Trophoblast cell (in vitro differentiated cells and primary cell): Measurements from ENCODE around the gene LHPP.
A peak's percentile ranks its signal among the peaks of the same experiment; 100 is the strongest.

Experiments
- DNase-seq, 2 donors: peaks; one replicate each; pipeline ENCODE4 v3.0.0-alpha.2; 2016
- H2AFZ ChIP-seq: 2 replicates; pipeline ENCODE4 v1.6.1; 2013; ENCODE audit warnings: low read length, moderate library complexity, mild to moderate bottlenecking; ENCODE audit not compliant: insufficient read depth, poor library complexity
- H2AK5ac ChIP-seq: 2 replicates; pipeline ENCODE4 v1.6.1; 2013; ENCODE audit warnings: mild to moderate bottlenecking, low read length
- H2BK120ac ChIP-seq: 2 replicates; pipeline ENCODE4 v1.6.1; 2013; ENCODE audit warnings: low read length, mild to moderate bottlenecking, moderate library complexity; ENCODE audit not compliant: insufficient read depth, poor library complexity
- H2BK12ac ChIP-seq: 2 replicates; pipeline ENCODE4 v1.6.1; 2013; ENCODE audit warnings: mild to moderate bottlenecking, low read length, moderate library complexity
- H2BK5ac ChIP-seq: 2 replicates; pipeline ENCODE4 v1.6.1; 2013; ENCODE audit warnings: low read length, low read depth, moderate library complexity, mild to moderate bottlenecking; ENCODE audit not compliant: poor library complexity
- H3K14ac ChIP-seq: 2 replicates; pipeline ENCODE4 v1.6.1; 2013; ENCODE audit warnings: mild to moderate bottlenecking, low read length
- H3K18ac ChIP-seq: 2 replicates; pipeline ENCODE4 v1.6.1; 2013; ENCODE audit warnings: mild to moderate bottlenecking, low read length
- H3K23ac ChIP-seq: 2 replicates; pipeline ENCODE4 v1.6.1; 2013; ENCODE audit warnings: low read length
- H3K27ac ChIP-seq: 2 replicates; pipeline ENCODE4 v1.5.1; 2013; ENCODE audit warnings: low read depth, mild to moderate bottlenecking, inconsistent platforms, low read length, moderate library complexity
- H3K27me3 ChIP-seq: 2 replicates; pipeline ENCODE4 v1.6.1; 2013; ENCODE audit warnings: inconsistent platforms, mild to moderate bottlenecking, low read length, moderate library complexity; ENCODE audit not compliant: insufficient read depth
- H3K36me3 ChIP-seq, 2 experiments: 1 replicate in 1 of 2; 2 replicates in 1 of 2; pipeline ENCODE4 v1.6.1; 2013; ENCODE audit warnings: low read length in 2 of 2, mild to moderate bottlenecking in 2 of 2, moderate library complexity in 1 of 2; ENCODE audit not compliant: insufficient read depth in 2 of 2, control insufficient read depth in 1 of 2
- H3K4ac ChIP-seq: 2 replicates; pipeline ENCODE4 v1.6.1; 2013; ENCODE audit warnings: low read depth, mild to moderate bottlenecking, low read length, moderate library complexity
- H3K4me1 ChIP-seq, 2 experiments: 1 replicate in 1 of 2; 2 replicates in 1 of 2; pipeline ENCODE4 v1.6.1; 2013; ENCODE audit warnings: low read length in 2 of 2, mild to moderate bottlenecking in 2 of 2, moderate library complexity in 1 of 2; ENCODE audit not compliant: insufficient read depth in 2 of 2, control insufficient read depth in 1 of 2
- H3K4me2 ChIP-seq: 2 replicates; pipeline ENCODE4 v1.6.1; 2013; ENCODE audit warnings: inconsistent platforms, mild to moderate bottlenecking, low read length, moderate library complexity
- H3K4me3 ChIP-seq: 2 replicates; pipeline ENCODE4 v1.5.1; 2013; ENCODE audit warnings: mild to moderate bottlenecking, low read depth, low read length, inconsistent platforms
- H3K79me1 ChIP-seq: one replicate; pipeline ENCODE4 v1.6.1; 2013; ENCODE audit warnings: low read length
- H3K79me2 ChIP-seq: 2 replicates; pipeline ENCODE4 v1.6.1; 2013; ENCODE audit warnings: low read length, mild to moderate bottlenecking; ENCODE audit not compliant: control insufficient read depth, insufficient read depth, poor library complexity
- H3K9ac ChIP-seq: 2 replicates; pipeline ENCODE4 v1.6.1; 2013; ENCODE audit warnings: mild to moderate bottlenecking, low read length
- H3K9me3 ChIP-seq: 2 replicates; pipeline ENCODE4 v1.6.1; 2013; ENCODE audit warnings: low read depth, mild to moderate bottlenecking, control low read depth, inconsistent platforms, low read length; ENCODE audit not compliant: insufficient read depth
- H4K12ac ChIP-seq: 2 replicates; pipeline ENCODE4 v1.6.1; 2013; ENCODE audit warnings: low read depth, mild to moderate bottlenecking, low read length, moderate library complexity
- H4K8ac ChIP-seq: 2 replicates; pipeline ENCODE4 v1.6.1; 2013; ENCODE audit warnings: low read depth, mild to moderate bottlenecking, low read length, moderate library complexity
- H4K91ac ChIP-seq: one replicate; pipeline ENCODE4 v1.6.1; 2013; ENCODE audit warnings: low read depth, mild to moderate bottlenecking, low read length, moderate library complexity
- WGBS: extraction: QIAGEN DNeasy Blood & Tissue Kit; methylation state at CpG from one replicate; pipeline ENCODE4 v1.1.7; 2013; ENCODE audit warnings: missing lambda C conversion rate; ENCODE audit not compliant: insufficient read length, insufficient coverage; ENCODE audit errors: extremely low coverage; 5-methylcytosine and 5-hydroxymethylcytosine counted together

Gene LHPP

DNA sequence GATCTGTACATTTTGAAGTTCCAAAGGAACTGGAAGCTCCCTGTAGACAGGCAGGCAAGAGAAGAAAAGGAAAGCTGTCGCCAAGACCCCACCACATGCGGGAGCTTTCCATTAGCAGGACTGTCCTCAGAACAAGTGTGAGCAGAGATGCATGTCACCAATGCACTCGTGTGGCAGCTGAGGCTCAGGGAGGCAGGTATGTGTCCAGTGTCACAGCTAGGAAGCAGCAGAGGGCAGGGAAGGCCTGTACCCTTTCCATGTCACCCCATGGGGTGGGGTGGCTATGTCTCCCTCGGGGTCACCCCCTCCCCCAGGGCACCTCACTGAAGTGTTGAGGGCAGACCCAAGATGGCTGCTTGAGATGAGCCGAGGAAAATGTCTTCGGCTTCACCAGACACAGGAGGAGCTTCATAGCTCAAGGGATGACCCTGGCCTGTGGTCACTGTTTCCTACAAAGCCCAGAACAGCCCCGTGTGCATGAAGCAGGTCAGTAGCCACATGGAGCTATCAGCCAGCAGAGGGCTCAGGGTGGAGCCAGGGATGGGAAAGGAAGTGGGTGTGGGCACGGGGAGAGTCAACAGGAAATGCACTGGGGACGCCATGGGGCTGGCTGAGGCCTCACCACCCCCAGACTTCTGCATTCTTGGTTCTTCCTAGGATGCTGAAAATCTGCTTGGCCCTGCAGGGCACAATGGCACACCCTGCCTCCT, 186.0 kb downstream of the LHPP start:
- no peak overlapping the region for H3K27ac ChIP-seq
- no peaks in the 10 kb centered on the region for H3K79me1 ChIP-seq
- H3K9ac ChIP-seq, result no peak overlapping the region
- no peaks in the 10 kb centered on the region for H3K79me2 ChIP-seq
- H4K8ac ChIP-seq, result no peak overlapping the region
- no peak overlapping the region for H3K18ac ChIP-seq
- no peak overlapping the region for H2BK12ac ChIP-seq
- no peaks in the 10 kb centered on the region for H3K27me3 ChIP-seq
- no peak overlapping the region for H3K4me3 ChIP-seq
- peaks cover 2% of the 10 kb centered on the region in 2 experiments for H3K36me3 ChIP-seq
- peak in 1 of 2 donors; percentile 36 for DNase-seq
- H2AK5ac ChIP-seq, result no peak overlapping the region
- no peak overlapping the region for H2BK120ac ChIP-seq
- peak overlapping the region; percentile 23 for H2AFZ ChIP-seq
- peaks cover 2 to 4% of the 10 kb centered on the region in 2 experiments for H3K4me1 ChIP-seq
- no peak overlapping the region for H4K91ac ChIP-seq
- H3K4me2 ChIP-seq, result no peak overlapping the region
- no peak overlapping the region for H3K23ac ChIP-seq
- no peak overlapping the region for H4K12ac ChIP-seq
- H3K9me3 ChIP-seq, result peaks cover 3% of the 10 kb centered on the region
- H3K14ac ChIP-seq, result no peak overlapping the region
- no CpG with 5 or more reads among the region's 9 CpGs for WGBS
- H2BK5ac ChIP-seq, result no peak overlapping the region
- H3K4ac ChIP-seq, result no peak overlapping the region

DNA sequence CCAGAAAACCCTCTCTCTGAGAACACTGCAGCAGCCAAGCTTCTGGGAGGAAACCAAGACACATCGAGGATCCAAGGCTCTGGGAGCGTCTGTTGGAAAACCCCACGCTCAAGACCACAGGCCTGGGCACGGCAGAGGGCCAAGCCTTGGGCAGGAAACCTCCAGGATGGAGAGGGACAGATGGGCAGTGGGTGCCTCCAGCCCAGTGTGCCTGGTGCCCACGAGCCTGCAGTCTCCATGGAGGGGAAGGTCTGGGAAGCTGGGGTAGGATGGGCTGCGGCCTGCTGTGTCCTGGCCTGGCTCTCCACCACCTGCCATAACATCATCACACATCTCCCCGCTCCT, 186.5 kb downstream of the LHPP start:
- H4K8ac ChIP-seq, result no peak overlapping the region
- WGBS, result no CpG with 5 or more reads among the region's 7 CpGs

DNA sequence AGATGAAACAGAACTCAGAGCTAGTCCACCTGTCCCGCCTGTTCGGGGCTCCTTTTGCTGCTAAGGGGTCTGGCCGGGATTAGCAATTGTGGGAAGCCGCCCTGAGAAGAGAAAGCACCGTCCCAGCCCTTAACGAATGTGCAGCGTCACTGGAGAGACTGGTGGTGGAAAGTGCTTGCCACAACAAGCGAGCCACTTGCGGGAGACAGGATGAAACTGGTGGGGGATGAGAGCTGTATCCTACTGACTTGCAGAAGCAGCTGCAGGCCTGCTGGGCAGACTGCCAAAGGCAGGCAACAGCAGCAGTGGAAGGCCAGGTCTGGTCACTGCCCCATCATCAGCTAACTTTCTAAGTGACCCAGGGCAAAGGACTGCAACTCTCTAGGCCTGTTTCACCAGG, 187.1 kb downstream of the LHPP start:
- Histone ChIP-seq H2AFZ (no peak overlapping the region), H3K27me3 (no peaks in the 10 kb centered on the region), H3K4me2 (no peak overlapping the region), H2BK5ac (no peak overlapping the region), H3K27ac (no peak overlapping the region), H3K9me3 (peaks cover 3% of the 10 kb centered on the region), H3K4me1 (peaks cover 2 to 4% of the 10 kb centered on the region in 2 experiments), H3K4me3 (no peak overlapping the region), H4K91ac (no peak overlapping the region), H3K23ac (no peak overlapping the region), H3K14ac (no peak overlapping the region), H4K8ac (no peak overlapping the region), H2BK12ac (no peak overlapping the region), H4K12ac (no peak overlapping the region), H3K79me2 (no peaks in the 10 kb centered on the region), H3K18ac (no peak overlapping the region), H2AK5ac (no peak overlapping the region), H3K9ac (no peak overlapping the region), H3K4ac (no peak overlapping the region), H2BK120ac (no peak overlapping the region), H3K36me3 (peaks cover 2% of the 10 kb centered on the region in 2 experiments), H3K79me1 (no peaks in the 10 kb centered on the region)
- DNase-seq, result no peak
- WGBS, result no CpG with 5 or more reads among the region's 9 CpGs

More for the DNA sequence above, 186.5 kb downstream of the LHPP start:
- H3K27ac ChIP-seq, result no peak overlapping the region
- no peak overlapping the region for H2BK12ac ChIP-seq
- H4K12ac ChIP-seq, result no peak overlapping the region
- H3K79me1 ChIP-seq, result no peaks in the 10 kb centered on the region
- H3K23ac ChIP-seq, result no peak overlapping the region
- H2AFZ ChIP-seq, result no peak overlapping the region
- no peaks in the 10 kb centered on the region for H3K79me2 ChIP-seq
- H3K18ac ChIP-seq, result no peak overlapping the region
- no peak overlapping the region for H3K4me2 ChIP-seq
- H2AK5ac ChIP-seq, result no peak overlapping the region
- peaks cover 3% of the 10 kb centered on the region for H3K9me3 ChIP-seq
- H3K14ac ChIP-seq, result no peak overlapping the region
- H2BK5ac ChIP-seq, result no peak overlapping the region
- H3K9ac ChIP-seq, result no peak overlapping the region
- H4K91ac ChIP-seq, result no peak overlapping the region
- H3K27me3 ChIP-seq, result no peaks in the 10 kb centered on the region
- no peak overlapping the region for H3K4ac ChIP-seq
- H2BK120ac ChIP-seq, result no peak overlapping the region
- H3K36me3 ChIP-seq, result peaks cover 2% of the 10 kb centered on the region in 2 experiments
- no peak overlapping the region for H3K4me3 ChIP-seq
- peaks cover 2 to 4% of the 10 kb centered on the region in 2 experiments for H3K4me1 ChIP-seq
- DNase-seq, result no peak

DNA sequence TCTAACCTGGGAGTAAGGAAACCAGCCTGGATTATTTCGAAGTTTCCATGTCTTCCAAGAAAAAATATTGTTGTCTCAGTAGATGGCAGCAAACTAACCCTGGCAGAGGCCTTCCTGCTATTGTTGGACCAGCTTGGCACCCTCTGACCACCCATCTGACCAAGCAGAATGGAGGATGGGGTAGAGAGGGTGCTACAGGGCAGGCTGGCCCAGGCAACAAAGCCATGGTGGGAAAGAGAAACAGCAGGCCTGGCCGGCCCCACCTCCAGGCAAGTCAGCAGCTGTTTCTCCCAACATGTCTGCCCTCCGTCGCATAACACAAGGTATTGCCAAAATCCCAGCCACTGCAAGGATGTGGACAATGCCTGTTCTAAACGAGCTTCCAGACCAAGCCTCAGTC, 187.6 kb downstream of the LHPP start:
- WGBS, result no CpG with 5 or more reads among the region's 5 CpGs
- no peak overlapping the region for H2AK5ac ChIP-seq

More for the DNA sequence above, 187.6 kb downstream of the LHPP start:
- no peak overlapping the region for H2AFZ ChIP-seq
- H3K4me2 ChIP-seq, result no peak overlapping the region
- H4K8ac ChIP-seq, result no peak overlapping the region
- no peak overlapping the region for H3K18ac ChIP-seq
- no peaks in the 10 kb centered on the region for H3K79me1 ChIP-seq
- H2BK5ac ChIP-seq, result no peak overlapping the region
- no peak overlapping the region for H2BK120ac ChIP-seq
- H4K12ac ChIP-seq, result no peak overlapping the region
- peak in 1 of 2 donors; percentile 56 for DNase-seq
- no peak overlapping the region for H3K27ac ChIP-seq
- H3K9me3 ChIP-seq, result peaks cover 3% of the 10 kb centered on the region
- peaks cover 2 to 4% of the 10 kb centered on the region in 2 experiments for H3K4me1 ChIP-seq
- H3K9ac ChIP-seq, result no peak overlapping the region
- no peak overlapping the region for H3K23ac ChIP-seq
- no peak overlapping the region for H2BK12ac ChIP-seq
- H3K4ac ChIP-seq, result no peak overlapping the region
- no peaks in the 10 kb centered on the region for H3K79me2 ChIP-seq
- no peak overlapping the region for H3K4me3 ChIP-seq
- peaks cover 2% of the 10 kb centered on the region in 2 experiments for H3K36me3 ChIP-seq
- no peaks in the 10 kb centered on the region for H3K27me3 ChIP-seq
- no peak overlapping the region for H3K14ac ChIP-seq
- no peak overlapping the region for H4K91ac ChIP-seq
